Measurements from ENCODE around the gene ADAM23. TPM values are rescaled to one million over a fixed set of nuclear protein-coding genes. Genes with fewer than 3 reads are reported as not detected.

The ADAM23 gene
- total RNA-seq, 4 donors from 2014 or later = 0.20 to 3.0 (median 0.65) TPM

- 87 to 90% methylated on average over 6 of the region's 6 CpGs for WGBS, 2 donors
- intact Hi-C loops (cut with DNase I) = no loop called here
Observed at GRCh38 chr2:206614811-206615210, 171.5 kb downstream of the ADAM23 start.

GRCh38 chr2:206615417-206616089 is 172.2 kb downstream of the ADAM23 start:
- intact Hi-C loops (cut with DNase I) = no loop called here
- WGBS, 2 donors = 67 to 79% methylated on average over 7 of the region's 7 CpGs
- no peak for TF ChIP-seq POLR2A (IDR thresholded peaks at IDR 0.05)
- no peak for TF ChIP-seq CTCF (IDR thresholded peaks at IDR 0.05)

More at GRCh38 chr2:206614811-206615210, 171.5 kb downstream of the ADAM23 start:
- Histone ChIP-seq H3K36me3 (no peaks in the 10 kb centered on the region), H3K27ac (no peak overlapping the region), H3K9me3 (no peaks in the 10 kb centered on the region), H3K27me3 (no peaks in the 10 kb centered on the region), H3K4me1 (no peaks in the 10 kb centered on the region), H3K4me3 (replicated peaks in 1 of 3) (no peak overlapping the region)
- TF ChIP-seq POLR2A (IDR thresholded peaks at IDR 0.05) = no peak
- no peak for TF ChIP-seq CTCF (IDR thresholded peaks at IDR 0.05)
- DNase-seq = no peak

GRCh38 chr2:206616151-206616550 is 172.8 kb downstream of the ADAM23 start:
- intact Hi-C loops (cut with DNase I) = no loop called here
- Histone ChIP-seq H3K27ac (no peak overlapping the region), H3K4me3 (replicated peaks in 1 of 3) (no peak overlapping the region), H3K9me3 (no peaks in the 10 kb centered on the region), H3K27me3 (no peaks in the 10 kb centered on the region), H3K36me3 (no peaks in the 10 kb centered on the region), H3K4me1 (no peaks in the 10 kb centered on the region)
- TF ChIP-seq POLR2A (IDR thresholded peaks at IDR 0.05) = no peak
- TF ChIP-seq CTCF (IDR thresholded peaks at IDR 0.05) = no peak
- WGBS, 2 donors = 78 to 88% methylated on average over 2 of the region's 2 CpGs
- no peak for DNase-seq

More at GRCh38 chr2:206615417-206616089, 172.2 kb downstream of the ADAM23 start:
- Histone ChIP-seq H3K9me3 (no peaks in the 10 kb centered on the region), H3K27ac (no peak overlapping the region), H3K4me1 (no peaks in the 10 kb centered on the region), H3K27me3 (no peaks in the 10 kb centered on the region), H3K4me3 (replicated peaks in 1 of 3) (no peak overlapping the region), H3K36me3 (no peaks in the 10 kb centered on the region)
- DNase-seq = no peak

GRCh38 chr2:206619011-206619410 is 175.7 kb downstream of the ADAM23 start:
- H3K27ac ChIP-seq = no peak overlapping the region
- no peaks in the 10 kb centered on the region for H3K9me3 ChIP-seq
- 53 to 57% methylated on average over 3 of the region's 3 CpGs for WGBS, 2 donors
- TF ChIP-seq POLR2A (IDR thresholded peaks at IDR 0.05) = no peak
- no peak for TF ChIP-seq CTCF (IDR thresholded peaks at IDR 0.05)
- H3K36me3 ChIP-seq = no peaks in the 10 kb centered on the region
- peaks cover 0 to 11% of the 10 kb centered on the region in 2 donors for H3K4me1 ChIP-seq
- intact Hi-C loops (cut with DNase I) = no loop called here
- H3K27me3 ChIP-seq = no peaks in the 10 kb centered on the region
- no peak overlapping the region for H3K4me3 ChIP-seq (replicated peaks in 1 of 3)
- no peak for DNase-seq

- Histone ChIP-seq H3K9me3 (no peaks in the 10 kb centered on the region), H3K27ac (no peak overlapping the region), H3K27me3 (no peaks in the 10 kb centered on the region), H3K36me3 (no peaks in the 10 kb centered on the region), H3K4me1 (peaks cover 0 to 24% of the 10 kb centered on the region in 2 donors), H3K4me3 (replicated peaks in 1 of 3) (no peak overlapping the region)
- no peak for DNase-seq
- no peak for TF ChIP-seq POLR2A (IDR thresholded peaks at IDR 0.05)
- no peak for TF ChIP-seq CTCF (IDR thresholded peaks at IDR 0.05)
- intact Hi-C loops (cut with DNase I) = no loop called here
- WGBS, 2 donors = 69 to 71% methylated on average over 2 of the region's 2 CpGs
Observed at GRCh38 chr2:206626108-206626507, 182.8 kb downstream of the ADAM23 start.

All from thyroid gland (tissue), 4 donors.